SK-N-SH (cell line): ENCODE data around the gene SNED1.

Source experiments
- CTCF ChIP-seq: fragments of 200-600 bp; sonication (generic); IDR thresholded peaks from 2 replicates; pipeline ENCODE4 v1.6.1; 2017; ENCODE audit warnings: antibody characterized with exemption, mild to moderate bottlenecking, moderate library complexity
- TF ChIP-seq, protein P1 (sequence below): IDR thresholded peaks from 2 replicates; pipeline ENCODE4; 2012

- TF ChIP-seq, protein P1, sequence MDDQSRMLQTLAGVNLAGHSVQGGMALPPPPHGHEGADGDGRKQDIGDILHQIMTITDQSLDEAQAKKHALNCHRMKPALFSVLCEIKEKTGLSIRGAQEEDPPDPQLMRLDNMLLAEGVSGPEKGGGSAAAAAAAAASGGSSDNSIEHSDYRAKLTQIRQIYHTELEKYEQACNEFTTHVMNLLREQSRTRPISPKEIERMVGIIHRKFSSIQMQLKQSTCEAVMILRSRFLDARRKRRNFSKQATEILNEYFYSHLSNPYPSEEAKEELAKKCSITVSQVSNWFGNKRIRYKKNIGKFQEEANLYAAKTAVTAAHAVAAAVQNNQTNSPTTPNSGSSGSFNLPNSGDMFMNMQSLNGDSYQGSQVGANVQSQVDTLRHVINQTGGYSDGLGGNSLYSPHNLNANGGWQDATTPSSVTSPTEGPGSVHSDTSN, result no peak
- TF ChIP-seq CTCF, result no peak
These were observed 110.1 kb downstream of the SNED1 start for GRCh38 chr2:241108271-241109209.
